HG03064 (cell line): Measurements from ENCODE around the gene C12orf42.
"Not testable (repeated sequence)": the region's sequence is repeated elsewhere in the genome, so short reads cannot be mapped to it uniquely, and the experiment has no call there.

Experiments used
- ATAC-seq: cut with Tn5 transposase; IDR thresholded peaks from one replicate; pipeline ENCODE4 v1.9.1; 2021; ENCODE audit warnings: low read depth; ENCODE audit not compliant: unreplicated experiment

C12orf42 gene

DNA sequence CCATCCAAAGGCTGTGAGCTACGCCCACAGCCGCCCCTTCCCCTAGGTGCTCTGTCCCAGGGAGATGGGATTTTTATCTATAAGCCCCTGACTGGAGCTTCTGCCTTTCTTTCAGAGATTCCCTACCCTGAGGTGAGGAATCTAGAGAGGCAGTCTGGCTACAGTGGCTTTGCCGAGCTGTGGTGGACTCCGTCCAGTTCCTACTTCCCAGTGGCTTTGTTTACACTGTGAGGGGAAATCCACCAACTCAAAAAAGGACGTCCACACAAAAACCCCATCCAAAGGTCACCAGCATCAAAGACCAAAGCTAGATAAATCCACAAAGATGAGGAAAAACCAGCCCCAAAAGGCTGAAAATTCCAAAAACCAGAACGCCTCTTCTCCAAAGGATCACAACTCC, 70.1 kb downstream of the C12orf42 start:
- ATAC-seq = not testable (repeated sequence)

DNA sequence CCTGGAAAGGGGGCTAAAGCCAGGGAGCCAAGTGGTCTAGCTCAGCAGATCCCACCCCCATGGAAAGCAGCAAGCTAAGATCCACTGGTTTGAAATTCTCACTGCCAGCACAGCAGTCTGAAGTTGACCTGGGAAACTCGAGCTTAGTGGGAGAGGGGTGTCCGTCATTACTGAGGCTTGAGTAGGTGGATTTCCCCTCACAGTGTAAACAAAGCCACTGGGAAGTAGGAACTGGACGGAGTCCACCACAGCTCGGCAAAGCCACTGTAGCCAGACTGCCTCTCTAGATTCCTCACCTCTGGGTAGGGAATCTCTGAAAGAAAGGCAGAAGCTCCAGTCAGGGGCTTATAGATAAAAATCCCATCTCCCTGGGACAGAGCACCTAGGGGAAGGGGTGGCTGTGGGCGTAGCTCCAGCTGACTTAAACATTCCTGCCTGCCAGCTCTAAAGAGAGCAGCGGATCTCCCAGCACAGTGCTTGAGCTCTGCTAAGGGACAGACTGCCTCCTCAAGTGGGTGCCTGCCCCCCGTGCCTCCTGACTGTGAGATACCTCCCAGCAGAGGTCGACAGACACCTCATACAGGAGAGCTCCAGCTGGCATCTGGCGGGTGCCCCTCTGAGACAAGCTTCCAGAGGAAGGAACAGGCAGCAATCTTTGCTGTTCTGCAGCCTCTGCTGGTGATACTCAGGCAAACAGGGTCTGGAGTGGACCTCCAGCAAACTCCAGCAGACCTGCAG, 70.8 kb downstream of the C12orf42 start:
- not testable (repeated sequence) for ATAC-seq

DNA sequence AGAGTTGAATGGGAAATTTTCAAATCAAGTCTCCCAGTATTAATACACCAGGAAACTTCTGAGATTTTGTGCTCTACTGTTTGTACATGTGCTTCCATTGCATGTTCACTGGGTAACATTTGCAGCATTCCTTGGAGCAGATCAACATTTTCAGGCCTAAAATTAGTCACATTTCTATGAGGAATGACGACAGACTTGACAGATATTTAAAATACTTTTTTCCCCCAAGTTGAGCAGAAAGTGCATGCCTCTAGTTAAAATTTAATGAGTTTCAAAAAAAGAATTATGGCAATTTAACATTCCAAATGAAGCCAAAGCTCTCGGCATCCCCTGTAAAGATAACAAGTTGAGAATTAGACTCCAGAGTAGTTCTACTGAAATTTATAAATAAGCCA, 72.3 kb downstream of the C12orf42 start:
- no peak for ATAC-seq

DNA sequence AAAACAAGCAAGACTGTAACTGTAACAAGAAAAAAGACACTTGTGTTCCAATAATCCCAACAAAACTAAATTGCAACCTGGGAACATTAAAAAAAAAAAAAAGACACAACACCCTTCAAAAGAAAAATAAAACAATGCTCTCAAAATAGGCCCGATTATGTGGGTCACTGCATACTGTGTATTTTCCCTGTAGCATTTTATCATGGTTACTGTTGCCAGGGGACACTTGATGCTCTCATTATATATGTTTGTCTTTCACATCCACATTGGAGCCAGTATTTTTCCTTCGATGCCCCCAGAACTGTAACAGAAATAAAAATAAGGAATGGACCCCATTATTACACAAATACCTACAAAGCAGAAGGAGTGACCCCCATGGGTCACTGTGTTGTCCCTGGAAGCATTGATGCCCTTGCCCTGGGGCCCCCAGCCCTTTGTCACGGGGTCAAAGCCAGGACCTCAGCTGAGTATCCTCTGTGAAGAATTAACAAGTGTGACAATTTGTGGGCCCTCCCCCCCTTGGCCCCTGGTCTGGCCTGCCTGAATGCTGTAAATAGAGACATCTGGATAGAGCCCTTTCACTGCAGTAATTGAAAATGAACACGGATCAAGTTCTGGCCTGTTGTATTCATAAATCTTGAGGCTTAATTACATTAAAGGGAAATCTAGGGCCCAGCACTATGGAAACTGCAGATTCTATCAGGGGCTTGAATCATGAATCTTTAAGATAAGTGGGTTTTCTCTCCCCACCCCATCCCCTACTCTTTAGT, 72.8 kb downstream of the C12orf42 start:
- ATAC-seq = no peak

DNA sequence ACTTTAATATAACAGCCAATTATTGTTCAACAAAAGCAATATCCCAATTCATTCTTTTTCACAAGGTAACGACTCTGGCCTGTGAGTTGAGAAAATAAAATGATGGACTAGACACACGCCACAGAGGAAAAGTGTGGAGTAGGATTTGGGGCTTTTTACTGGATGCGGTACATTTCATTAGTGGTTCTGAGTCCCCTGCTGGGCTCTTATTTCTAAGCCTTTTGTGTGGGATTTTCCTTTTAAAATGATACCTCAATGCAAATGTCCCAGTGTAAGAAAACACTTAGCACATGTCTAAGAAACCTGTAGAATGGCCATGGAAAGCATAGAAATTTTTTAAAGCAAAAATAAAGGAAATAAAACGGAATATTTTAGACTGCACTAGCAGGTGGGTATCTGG, 73.4 kb downstream of the C12orf42 start:
- no peak for ATAC-seq

DNA sequence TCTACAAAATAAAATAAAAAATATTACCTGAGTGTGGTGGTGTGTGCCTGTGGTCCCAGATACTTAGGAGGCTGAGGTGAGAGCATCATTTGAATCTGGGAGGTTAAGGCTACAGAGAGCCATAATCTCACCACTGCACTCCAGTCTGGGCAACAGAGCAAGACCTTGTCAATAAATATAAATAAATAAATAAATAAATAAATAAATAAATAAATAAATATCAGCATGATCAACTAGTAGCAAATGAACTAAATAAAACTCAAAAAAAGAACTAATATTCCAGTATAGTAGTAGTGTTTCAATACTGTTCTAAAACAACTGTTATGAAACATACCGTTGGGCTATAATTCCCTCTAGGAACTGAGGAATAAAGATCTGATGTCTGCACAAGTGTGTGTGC, 74.4 kb downstream of the C12orf42 start:
- no peak for ATAC-seq

DNA sequence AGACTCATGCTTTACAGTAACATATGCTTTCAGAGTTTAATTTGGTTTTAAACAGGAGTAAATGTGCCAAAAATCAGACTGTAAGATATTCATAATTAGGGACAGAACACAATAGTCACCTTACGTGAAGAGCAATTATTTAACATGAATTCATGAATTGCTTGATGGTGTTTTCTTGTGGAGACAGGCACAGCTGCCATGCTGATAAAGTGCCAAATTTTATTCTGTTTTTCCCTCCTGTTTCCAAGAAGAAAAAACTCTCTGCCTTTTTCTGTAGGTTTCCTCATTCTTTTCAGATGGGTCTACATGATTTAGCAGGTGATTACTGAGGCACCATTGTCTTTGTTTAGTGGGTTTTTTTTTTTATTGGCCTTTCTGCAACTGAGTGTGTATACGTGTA, 80.1 kb downstream of the C12orf42 start:
- ATAC-seq = no peak

DNA sequence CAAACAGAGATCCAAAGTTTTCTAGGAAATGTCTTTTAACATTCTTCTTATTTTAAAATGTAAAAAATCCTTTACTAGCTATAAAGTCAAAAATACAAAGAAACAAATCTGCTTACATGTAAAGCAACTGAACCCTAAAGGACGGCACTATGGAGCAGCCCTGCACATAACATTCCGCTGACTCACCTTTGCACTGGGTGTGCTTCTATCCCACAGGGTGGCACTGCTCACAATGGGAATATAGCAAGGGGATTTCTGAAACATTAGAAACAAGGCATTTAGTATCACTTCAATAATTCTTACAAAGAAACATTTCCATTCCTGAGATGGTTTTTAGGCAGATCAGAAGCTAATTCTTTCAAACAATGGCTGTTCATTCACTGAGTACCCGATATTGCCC, 94.3 kb downstream of the C12orf42 start:
- no peak for ATAC-seq

DNA sequence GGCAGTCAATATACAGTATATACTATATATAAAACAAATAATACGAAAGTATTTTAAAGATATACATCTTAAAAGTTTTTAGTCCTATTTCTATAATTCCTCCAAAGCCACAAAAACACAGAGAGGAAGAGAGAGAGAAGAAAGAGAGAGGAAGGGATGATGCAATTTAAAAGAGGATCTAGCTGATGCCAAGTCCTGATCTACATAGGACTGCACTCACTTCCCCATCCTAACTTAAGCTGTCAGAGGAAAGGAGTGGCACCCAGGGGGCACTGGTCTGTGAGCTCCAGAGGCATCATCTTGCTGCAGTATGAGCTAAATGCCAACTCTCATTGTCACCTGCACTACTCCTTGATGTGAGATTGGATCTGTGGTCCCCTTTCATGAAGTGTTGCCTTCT, 95.8 kb downstream of the C12orf42 start:
- no peak for ATAC-seq

DNA sequence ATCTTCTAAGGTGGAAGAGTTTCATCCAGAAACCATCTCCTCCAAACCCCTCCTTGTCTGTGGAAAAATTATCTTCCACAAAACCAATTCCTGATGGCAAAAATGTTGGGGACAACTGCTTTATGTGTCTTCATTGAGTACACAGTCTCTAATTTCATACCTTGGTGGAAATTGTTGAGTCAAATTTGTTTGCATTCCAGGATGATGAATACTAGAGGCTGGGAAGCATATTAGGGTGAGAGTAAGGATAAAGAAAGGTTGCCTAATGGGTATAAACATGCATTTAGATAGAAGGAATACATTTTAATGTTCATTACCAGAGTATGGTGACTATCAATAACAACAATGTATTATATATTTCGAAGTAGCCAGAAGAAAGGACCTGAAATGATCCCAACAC, 98.2 kb downstream of the C12orf42 start:
- no peak for ATAC-seq

DNA sequence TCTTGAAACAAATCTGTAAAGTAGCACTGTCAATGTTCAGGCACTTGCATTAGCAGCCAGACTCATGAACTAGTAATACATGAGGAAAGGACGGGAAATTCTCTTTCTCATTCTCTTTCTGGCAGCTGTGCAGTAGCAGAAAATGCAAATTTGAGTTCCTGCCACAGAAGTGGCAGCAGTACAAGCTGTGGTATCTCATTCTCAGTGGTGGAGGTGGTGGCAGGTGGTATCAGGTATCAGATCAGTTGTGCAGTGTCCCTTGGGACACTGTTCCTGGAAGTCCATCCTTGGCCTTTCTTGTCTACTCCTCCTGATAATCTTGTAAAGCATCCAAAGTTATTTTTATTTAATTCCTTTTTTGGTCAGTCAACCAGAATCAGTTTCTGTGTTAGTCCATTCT, 103.0 kb downstream of the C12orf42 start:
- ATAC-seq = peak; percentile 88

DNA sequence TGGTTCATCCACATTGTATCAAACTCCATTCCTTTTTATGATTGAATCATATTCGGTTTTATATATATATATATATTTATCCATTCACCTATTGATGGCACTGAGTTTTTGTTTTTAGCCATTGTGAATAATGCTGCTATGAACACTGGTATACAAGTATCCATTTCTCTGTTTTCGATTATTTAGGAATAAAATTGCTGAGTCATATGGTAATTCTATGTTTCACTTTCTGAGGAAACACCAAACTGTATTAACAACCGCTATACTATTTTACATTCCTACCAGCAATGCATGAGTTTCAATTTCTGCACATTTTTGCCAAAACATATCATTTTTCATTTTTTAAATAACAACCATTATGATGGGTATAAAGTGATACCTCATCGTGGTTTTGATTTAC, 104.7 kb downstream of the C12orf42 start:
- ATAC-seq = no peak

DNA sequence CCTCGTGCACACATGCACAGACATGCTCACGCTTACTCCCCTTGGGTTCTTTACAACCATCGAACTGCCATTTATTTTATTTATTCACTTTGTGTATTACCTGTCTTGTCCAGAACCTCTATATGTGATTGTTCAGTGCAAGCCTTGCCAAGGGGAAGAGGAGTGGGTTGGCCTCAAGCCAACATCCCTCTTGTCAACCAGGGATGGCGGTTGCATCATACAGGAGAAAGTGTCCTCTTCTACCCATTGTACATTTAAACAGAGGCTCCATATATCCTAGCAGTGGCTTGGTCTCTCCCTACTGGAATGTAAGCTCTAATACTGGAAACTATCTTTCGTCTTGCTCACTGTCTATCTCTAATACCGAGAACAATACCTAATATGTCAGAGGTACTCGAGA, 108.4 kb downstream of the C12orf42 start:
- no peak for ATAC-seq

DNA sequence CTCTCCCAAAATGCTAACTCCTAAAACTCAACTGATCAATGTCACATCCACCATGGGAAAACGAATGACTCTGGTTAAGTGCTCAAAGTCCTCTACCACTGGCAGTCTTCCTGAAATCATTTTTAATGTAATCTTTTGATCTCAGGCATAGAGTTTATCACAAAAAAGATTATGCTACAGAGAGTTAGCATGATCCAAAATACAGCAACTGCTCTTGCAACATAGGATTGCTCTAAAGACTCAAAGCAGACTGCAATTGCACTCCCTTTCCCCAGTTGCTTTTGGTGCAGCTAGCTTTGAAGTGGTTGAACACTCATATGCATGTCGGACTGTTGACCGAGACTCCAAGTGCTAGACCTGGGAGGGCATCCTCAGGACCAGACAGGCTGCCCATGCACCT, 109.3 kb downstream of the C12orf42 start:
- no peak for ATAC-seq

DNA sequence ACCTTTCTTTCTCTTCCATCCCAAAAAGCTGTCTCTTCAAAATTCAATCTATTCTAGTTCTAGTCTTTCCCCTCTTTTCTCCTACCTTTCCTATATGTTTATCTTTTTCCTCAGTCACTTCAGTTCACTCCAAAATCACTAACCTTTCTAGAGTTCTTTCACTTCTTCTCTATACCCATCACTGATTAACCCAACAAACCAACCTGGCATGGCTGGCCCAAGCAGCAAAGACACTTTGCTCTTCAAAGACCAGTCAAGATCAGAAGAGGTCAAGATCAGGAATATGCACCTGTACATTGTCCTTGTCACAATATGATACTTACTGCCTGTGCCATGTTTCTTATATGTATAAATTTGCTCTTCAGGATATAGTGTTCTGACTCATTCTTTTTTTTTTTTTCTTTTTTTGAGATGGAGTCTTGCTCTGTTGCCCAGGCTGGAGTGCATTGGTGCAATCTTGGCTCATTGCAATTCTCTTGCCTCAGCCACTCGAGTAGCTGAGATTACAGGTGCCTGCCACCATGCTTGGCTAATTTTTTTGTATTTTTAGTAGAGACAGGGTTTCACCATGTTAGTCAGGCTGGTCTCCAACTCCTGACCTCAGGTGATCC, 112.9 kb downstream of the C12orf42 start:
- no peak for ATAC-seq

DNA sequence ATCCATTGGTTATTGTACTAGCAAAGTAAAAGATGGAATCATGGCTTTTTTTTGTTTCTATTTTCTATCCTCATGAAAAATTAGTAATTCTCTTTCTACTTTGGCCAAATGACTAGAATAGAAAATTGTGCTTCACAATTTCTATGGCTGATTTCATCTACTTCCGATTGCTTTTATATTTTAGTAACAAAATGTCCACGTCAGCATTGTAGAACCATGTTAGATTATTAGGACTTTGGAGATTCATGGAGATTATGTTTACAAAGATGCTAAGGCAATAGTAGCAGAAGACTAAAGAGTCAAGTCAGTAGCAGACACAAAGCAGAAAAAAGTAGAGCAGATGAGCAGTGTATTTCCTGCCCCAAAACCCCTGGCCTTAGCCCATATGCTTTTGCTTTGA, 113.6 kb downstream of the C12orf42 start:
- no peak for ATAC-seq

DNA sequence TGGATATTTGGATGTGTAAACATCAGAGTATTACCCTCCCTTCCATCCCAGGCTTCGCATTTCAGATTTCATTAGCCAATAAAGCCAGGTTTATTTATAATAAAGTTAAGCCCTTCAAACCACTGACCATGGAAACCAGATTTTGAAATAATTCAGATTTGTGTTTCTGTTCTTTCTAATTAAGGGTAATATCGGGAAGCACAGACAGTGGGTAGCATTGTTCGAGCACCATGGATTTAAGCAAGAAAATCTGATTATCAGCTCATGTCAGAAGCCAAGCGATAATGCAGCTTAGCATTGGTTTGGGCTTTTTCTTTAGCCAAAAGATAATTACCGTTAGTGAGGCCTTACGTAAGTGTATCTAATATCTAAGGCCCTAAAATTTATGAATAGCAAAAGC, 116.1 kb downstream of the C12orf42 start:
- no peak for ATAC-seq

DNA sequence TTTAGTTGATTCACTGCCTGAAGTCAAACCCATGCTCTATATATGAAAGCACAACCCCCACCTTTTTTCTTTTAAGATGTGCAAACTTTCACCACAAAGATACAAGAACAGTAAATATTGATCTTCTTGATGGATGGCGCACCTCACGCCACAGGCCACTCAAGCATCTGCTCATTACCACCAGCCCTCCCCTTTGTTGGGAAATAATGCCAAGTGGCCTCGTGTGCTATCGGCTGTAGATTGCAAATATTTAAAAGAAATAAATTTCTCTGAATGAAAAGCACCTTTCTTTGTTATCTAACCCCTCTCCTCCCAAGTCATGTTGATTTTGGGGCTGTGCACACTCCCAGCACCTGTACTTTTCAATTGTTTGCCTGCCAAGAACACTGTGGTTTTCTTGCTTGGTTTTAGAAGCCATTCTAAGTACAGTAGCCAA, 122.7 kb downstream of the C12orf42 start:
- no peak for ATAC-seq

DNA sequence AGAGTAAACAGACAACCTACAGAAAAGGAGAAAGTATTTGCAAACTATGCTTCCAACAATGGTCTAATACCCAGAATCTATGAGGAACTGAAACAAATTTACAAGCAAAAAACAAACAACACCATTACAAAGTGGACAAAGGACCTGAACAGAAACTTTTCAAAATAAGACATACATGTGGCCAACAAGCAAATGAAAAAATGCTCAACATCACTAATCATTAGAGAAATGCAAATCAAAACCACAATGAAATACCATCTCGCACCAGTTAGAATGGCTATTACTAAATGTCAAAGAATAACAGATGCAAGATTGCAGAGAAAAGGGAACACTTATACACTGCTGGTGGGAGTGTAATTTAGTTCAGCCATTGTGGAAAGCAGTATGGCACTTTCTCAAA, 125.8 kb downstream of the C12orf42 start:
- ATAC-seq = peak; percentile 88

DNA sequence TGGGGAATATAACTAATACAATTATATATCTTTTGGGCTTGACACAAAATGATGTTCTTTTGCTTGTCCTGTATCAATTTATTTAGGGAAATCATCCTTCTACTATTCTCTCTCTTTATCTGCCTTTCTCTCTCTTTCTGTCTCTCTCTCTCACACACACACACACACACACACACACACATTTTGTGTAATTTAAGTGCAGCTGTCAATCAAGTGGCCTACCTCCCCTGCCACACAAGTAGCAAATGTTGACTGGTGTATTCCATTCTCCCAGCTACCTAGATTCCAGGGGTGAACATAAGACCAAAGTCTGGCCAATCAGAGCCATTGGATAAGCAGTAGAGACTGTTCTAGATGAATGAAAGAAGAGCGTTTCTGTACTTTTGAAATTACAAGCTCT, 127.6 kb downstream of the C12orf42 start:
- ATAC-seq = no peak

DNA sequence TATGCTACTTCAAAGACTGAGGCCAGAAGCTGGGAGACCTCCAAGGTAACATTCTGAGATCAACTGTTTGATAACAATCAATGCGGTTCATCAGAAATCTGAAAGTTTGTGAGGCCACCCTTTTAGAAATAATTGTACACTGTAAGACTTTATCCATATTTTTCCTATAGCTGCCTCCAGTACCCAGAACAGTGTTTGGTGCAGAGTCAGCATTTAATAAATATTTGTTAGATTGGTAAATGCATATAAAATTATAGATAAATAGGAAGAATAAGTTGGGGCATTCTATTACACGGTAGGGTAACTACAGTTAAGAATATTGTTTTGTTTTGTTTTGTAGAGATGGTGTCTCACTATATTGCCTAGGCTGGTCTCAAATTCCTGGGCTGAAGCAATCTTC, 141.4 kb downstream of the C12orf42 start:
- ATAC-seq = no peak

DNA sequence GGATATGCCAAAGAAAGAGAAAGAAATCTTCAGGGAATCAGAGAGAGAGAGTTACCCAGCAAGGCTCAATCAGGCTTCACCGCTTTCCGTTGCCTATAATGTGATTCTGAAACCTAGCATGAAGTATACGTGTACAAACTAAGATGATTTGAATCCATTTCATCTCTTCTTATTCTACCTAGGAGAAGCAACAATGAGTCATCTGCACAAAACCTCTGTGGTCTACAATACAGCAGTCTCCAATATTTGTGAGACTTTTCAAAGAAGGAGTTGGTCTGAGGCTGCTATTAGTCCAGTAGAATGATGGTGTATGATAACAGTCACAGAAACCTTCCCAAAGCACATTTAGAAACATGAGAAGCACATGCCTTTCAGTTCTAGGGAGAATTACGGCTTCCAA, 141.9 kb downstream of the C12orf42 start:
- ATAC-seq = no peak
